HG02642 (cell line): ENCODE measurements around the gene JTB.
"Not testable (repeated sequence)": the region's sequence is repeated elsewhere in the genome, so short reads cannot be mapped to it uniquely, and the experiment has no call there.

Source experiments
- ATAC-seq: cut with Tn5 transposase; IDR thresholded peaks from one replicate; pipeline ENCODE4 v1.9.1; 2021; ENCODE audit warnings: mild to moderate bottlenecking; ENCODE audit not compliant: unreplicated experiment, poor library complexity

Gene JTB

GRCh38 chr1:153981735-153982134, 4.3 kb upstream of the JTB start:
- ATAC-seq = not testable (repeated sequence)

DNA sequence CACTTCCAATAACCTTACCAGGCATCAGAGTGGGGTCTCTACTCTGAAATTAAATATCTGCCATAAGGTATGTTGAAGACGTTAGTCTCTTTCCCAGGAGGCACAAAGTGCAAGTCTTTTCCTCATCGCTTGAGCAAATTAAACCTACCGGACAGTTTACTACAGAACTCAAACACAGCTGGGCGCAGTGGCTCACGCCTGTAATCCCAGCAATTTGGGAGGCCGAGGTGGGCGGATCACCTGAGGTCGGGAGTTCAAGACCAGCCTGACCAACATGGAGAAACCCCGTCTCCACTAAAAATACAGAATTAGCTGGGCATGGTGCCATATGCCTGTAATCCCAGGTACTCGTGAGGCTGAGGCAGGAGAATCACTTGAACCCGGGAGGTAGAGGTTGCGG, 1.6 kb upstream of the JTB start:
- ATAC-seq = not testable (repeated sequence)

- no peak for ATAC-seq
Observed at GRCh38 chr1:153978274-153978909, 918 bp upstream of the JTB start.

DNA sequence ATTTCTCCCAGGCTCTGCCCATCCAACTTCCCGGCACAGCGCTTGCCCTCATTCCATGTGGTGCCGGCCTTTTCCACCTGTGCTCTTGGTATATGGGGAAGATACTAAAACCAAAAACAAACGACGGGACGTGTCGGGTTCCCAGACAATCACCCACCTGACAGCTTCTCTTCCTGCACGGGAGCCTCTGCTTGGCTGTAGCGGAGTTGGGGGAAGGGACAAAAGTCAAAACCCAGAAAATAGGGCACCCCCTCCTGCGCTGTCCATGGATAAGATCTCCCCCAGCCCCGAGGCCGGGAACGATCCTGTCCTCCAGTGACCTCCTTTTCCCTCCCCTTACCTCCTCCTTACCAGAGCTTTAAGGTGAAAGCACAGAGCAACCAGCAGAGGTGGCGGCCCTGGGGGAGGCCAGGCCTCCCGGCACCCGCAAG, 640 bp downstream of the JTB start:
- no peak for ATAC-seq

GRCh38 chr1:153973525-153973924, 3.9 kb downstream of the JTB start:
- no peak for ATAC-seq

DNA sequence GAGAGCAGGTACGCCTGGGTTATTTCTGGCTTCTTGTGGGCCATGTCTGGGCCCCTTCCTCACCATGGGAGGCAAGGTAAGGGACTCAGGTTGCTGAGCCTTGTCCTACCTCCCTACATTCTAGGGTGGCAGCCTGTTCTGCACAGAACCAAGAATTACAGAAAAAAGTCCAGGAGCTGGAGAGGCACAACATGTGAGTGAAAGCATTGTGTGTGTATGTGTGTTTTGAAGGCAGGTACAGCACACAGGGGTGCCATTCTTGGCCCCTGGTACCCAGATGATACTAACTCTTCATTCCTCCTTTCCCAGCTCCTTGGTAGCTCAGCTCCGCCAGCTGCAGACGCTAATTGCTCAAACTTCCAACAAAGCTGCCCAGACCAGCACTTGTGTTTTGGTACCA, 4.4 kb downstream of the JTB start:
- no peak for ATAC-seq

DNA sequence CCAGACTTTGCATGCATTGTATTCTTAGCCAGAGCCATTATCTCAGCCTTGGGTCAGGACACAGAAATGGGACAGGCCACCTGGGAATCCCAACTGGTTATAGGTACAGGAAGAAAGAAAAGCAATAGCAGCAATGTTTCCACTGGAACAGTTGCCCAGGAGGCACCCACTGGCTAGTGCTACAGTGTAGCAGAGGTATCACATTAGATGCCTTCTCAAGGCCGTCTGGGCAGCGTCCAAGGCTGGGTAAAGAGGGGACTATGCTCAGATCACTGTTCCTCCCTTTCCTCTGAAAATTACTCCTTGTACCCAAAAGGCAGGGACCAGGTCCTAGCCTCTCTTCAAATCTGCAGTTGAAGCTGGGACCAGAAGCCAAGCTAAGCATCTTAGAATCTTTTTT, 7.1 kb downstream of the JTB start:
- ATAC-seq = no peak

DNA sequence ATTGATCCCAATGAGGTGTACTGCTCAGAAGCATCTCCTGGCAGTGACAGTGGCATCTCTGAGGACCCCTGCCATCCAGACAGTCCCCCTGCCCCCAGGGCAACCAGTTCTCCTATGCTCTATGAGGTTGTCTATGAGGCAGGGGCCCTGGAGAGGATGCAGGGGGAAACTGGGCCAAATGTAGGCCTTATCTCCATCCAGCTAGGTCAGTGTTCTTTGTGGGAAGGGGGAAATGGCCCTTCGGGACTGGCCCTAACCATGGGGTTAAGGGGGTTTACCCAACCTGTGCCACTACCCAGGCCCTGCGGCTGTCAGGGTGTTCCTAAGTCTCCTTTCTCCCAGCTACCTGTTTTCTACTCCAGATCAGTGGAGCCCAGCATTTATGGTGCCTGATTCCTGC, 8.5 kb downstream of the JTB start:
- no peak for ATAC-seq

GRCh38 chr1:153968408-153968807, 9.1 kb downstream of the JTB start:
- no peak for ATAC-seq

DNA sequence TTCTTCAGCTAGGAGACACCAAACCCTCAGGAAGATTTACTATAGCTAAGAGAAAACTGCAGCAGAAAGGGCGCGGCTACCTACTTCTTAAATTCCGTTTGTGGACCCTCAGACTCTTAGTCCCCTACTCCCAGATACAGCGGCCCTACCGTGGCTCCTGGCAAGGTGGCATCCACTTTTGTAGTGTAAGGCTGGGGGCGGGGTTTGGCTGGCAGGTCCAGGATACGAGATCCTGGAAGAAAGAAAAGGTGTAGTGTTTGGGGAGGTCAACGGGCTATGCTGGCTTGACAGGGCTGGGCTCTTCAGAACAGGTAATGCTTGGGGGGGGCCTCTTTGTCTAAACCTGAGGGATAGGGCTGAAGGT, 9.5 kb downstream of the JTB start:
- ATAC-seq = no peak

GRCh38 chr1:153967107-153967999, 10.1 kb downstream of the JTB start, which contains the start of gene CREB3L4:
Gene CREB3L4, plus strand, starts transcription at chr1:153967902. Its CDS starts 624 bp downstream, at chr1:153968526.
- ATAC-seq = peak; percentile 70

DNA sequence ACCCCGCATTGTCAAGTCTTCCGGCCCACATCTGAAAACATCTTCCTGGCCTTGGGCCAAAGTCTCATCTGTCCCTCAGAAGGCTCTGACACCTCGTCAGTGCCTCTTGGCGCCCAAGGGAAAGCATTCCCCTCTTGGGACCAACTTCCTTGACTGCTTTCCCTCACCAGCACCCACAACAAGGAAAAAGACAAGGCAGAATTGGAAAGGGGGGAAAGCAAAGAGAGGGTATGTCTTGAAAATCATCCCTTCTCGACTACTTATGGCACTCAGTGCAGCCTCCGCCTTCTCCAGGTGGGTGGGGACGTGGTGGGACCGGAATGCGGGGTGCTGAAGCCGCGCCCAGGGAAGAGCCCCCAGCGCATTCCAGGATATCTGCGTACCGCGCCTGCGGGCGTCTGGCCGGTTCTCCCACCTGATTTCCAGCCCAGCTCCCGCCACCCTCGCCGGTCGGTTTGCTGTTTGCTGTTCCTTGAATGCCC, 13.6 kb downstream of the JTB start:
- no peak for ATAC-seq

GRCh38 chr1:153963030-153963849, 14.2 kb downstream of the JTB start, which contains the start of gene SLC39A1:
Gene SLC39A1, minus strand, starts transcription at chr1:153963537. Its CDS starts 822 bp downstream, at chr1:153962715.
- peak; percentile 58 for ATAC-seq

GRCh38 chr1:153962088-153963029, 15.1 kb downstream of the JTB start:
- ATAC-seq = no peak

DNA sequence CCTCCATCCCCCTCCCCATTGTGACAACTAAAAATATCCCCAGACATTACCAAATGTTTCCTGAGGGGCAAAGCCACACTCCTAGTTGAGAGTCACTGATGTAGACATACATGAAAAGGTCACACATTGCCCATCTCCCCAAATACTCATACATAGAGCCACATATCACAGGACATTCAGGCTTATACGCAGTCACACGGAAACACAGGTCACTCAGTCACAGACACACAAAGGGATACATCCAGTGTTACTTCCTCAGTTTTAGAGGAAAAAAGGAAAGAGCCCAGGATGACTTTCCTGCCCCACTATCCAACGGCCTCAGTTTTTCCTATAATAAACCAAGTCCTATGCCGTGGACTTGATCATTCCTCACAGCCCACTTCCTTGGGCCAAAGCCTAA, 16.1 kb downstream of the JTB start:
- ATAC-seq = no peak

GRCh38 chr1:153960206-153960605, 17.3 kb downstream of the JTB start:
- ATAC-seq = no peak

DNA sequence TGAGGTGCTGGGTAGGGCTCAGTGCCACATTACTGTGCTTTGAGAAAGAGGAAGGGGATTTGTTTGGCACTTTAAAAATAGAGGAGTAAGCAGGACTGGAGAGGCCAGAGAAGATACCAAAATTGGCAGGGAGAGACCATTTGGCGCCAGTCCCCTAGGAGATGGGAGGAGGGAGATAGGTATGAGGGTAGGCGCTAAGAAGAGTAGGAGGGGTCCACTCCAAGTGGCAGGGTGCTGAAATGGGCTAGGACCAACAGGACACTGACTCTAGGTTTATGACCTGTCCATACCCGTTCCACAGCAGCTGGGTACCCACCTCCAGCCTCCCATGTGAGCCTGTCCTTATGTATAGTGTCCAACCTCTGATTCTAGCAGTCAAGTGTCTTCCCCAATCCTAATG, 18.0 kb downstream of the JTB start:
- ATAC-seq = no peak

- no peak for ATAC-seq
Observed at GRCh38 chr1:153958961-153959260, 18.6 kb downstream of the JTB start.

DNA sequence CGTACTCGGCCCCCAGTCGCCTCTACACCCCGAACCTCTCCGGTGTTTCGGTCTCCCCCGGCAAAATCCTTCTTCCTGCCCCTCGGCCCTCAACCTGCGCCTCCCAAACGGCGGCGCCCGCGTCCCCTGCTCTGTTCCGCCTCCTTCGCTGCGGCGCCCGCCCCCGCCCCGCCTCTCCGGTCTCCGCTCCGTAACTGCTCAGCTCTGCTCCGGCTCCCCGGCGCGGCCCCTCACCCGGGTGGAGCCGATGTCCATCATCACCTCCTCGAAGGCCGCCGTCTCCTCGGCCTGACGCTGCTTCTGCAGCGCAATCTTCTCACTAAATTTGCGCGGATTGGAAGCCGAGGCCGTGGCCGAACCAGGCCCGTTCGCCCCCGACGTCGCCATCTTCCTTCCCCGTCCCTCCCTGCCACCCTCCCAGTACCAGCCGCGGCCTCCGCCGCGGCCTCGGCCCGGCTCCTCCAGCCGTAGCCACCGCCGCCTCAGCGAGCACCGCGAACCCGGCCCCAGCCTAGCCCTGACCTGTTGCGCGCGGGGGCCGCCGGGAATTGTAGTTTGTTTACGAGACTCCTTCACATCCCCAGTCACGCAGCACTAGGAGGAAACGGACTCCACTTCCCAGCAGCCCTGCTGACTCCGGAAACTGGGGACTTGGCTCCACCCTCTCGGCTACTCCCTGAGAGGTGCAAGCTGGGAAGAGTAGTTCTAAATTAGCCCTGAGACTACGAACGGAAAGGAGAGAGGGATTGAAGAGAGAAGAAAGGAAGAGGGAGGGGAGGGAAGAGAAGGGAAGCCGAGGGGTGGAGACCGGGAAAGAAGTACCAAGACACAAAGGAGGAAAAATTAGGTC, 19.1 kb downstream of the JTB start, which contains the start of gene CRTC2:
Gene CRTC2 (minus strand): TSS at position 502 of the 850 bp plus-strand sequence. CDS start 115 bp downstream, at position 387.
- ATAC-seq = peak; percentile 78
